Vagina (tissue), 2 donors: ENCODE measurements around the gene OR2T8. TPM values are rescaled to one million over a fixed set of nuclear protein-coding genes. Genes with fewer than 3 reads are reported as not detected.

Source experiments
- DNase-seq, 2 donors: peaks; one replicate each; pipeline ENCODE4 v3.0.0-alpha.2; 2017; ENCODE audit errors: extremely low spot score in 2 of 2
- H3K27ac ChIP-seq: fragments of 200-600 bp; sonication (generic); one replicate; pipeline ENCODE4 v1.5.1; 2019
- H3K27me3 ChIP-seq: fragments of 200-600 bp; sonication (generic); one replicate; pipeline ENCODE4 v1.5.1; 2019
- H3K36me3 ChIP-seq, 2 donors: fragments of 200-600 bp; sonication (generic); one replicate each; pipeline ENCODE4 v1.5.1; 2017 to 2019
- H3K4me1 ChIP-seq: fragments of 200-600 bp; sonication (generic); one replicate; pipeline ENCODE4 v1.5.1; 2019
- H3K4me3 ChIP-seq, 2 donors: fragments of 200-600 bp; sonication (generic); 1 replicate in 1 of 2; 2 replicates in 1 of 2; pipeline ENCODE4 v1.5.1; 2016 to 2019
- H3K9me3 ChIP-seq: fragments of 200-600 bp; sonication (generic); one replicate; pipeline ENCODE4 v1.5.1; 2019
- POLR2A ChIP-seq, 2 donors: fragments of 450-650 bp; IDR thresholded peaks; one replicate each; pipeline ENCODE4 v1.6.1; 2017; ENCODE audit warnings: antibody characterized with exemption in 2 of 2, mild to moderate bottlenecking in 2 of 2, moderate library complexity in 2 of 2
- POLR2AphosphoS5 ChIP-seq, 2 donors: sonication (generic); formaldehyde crosslinking; IDR thresholded peaks; one replicate each; pipeline ENCODE4 v1.9.0; 2017; ENCODE audit warnings: antibody characterized with exemption in 2 of 2, mild to moderate bottlenecking in 2 of 2, low read depth in 1 of 2; ENCODE audit not compliant: insufficient read depth in 1 of 2
- intact Hi-C: fragments of 100-400 bp; cut with DNase I; formaldehyde crosslinking; loops from one replicate; pipeline ENCODE4 v1.15.1; 2023
- total RNA-seq: library from RNA; depleted of rRNA; stranded (reverse); fragments of >200 nt; gene quantifications from one replicate; pipeline ENCODE4 v1.2.3, GENCODE V29; 2016
- TF ChIP-seq, protein P1 (sequence below), 3 experiments: fragments of 450-650 bp in 2 of 3; fragments of 200-600 bp in 1 of 3; sonication (generic) in 1 of 3; IDR thresholded peaks; one replicate each; pipeline ENCODE4 v1.5.1; 2017 to 2019; ENCODE audit warnings: antibody characterized with exemption in 3 of 3, mild to moderate bottlenecking in 2 of 3, moderate library complexity in 2 of 3

The OR2T8 gene
- total RNA-seq, 1 donor from 2014 or later = 0.98 TPM

DNA sequence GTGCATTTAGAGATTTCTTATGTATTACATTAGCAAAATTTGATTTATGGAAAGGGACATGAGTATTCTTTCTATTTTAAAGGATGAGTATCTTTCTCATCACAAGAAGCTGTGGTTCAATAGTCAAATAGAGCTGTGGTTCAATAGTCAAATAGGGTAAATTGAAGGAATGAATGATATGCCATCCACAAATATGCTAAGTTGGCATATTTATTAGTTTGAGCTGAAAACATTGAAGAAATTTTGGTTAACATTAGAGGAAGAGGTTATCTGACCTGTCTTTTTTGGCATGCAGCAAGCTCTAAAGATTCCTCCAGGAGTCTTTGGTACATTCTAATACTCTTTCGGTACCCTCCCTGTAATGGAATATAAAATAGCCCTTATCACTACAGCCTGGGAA is 33.4 kb downstream of the OR2T8 start:
- no peaks in the 10 kb centered on the region for H3K4me1 ChIP-seq

DNA sequence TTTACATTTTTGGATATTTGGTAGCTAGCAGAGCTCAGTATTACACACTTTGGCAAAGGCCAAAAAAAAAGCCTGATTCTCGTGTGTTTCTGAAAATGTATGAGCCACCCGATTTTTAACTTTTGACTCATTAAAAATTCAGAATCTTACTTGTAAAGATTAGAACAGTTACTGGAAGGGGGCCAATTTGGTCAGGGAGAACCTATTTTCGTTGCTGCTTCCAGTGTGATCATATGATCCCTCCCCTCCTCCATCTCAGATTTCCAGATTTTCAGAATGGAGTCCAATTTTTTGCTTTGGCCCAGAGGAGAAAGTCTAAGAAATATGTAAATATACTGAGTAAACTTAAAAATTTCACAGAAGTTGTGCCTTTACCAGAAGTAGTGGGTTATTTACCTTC is 41.7 kb downstream of the OR2T8 start:
- no peaks in the 10 kb centered on the region for H3K36me3 ChIP-seq
- DNase-seq = no peak
- intact Hi-C loops = no loop called here
- no peaks in the 10 kb centered on the region for H3K27me3 ChIP-seq
- no peaks in the 10 kb centered on the region for H3K4me1 ChIP-seq
- no peak overlapping the region for H3K27ac ChIP-seq
- no peaks in the 10 kb centered on the region for H3K9me3 ChIP-seq
- TF ChIP-seq POLR2AphosphoS5 (IDR thresholded peaks at IDR 0.05; ENCODE audit: insufficient read depth in 1 of 2, low read depth in 1 of 2) (no peak), POLR2A (IDR thresholded peaks at IDR 0.05) (no peak)
- TF ChIP-seq, protein P1, sequence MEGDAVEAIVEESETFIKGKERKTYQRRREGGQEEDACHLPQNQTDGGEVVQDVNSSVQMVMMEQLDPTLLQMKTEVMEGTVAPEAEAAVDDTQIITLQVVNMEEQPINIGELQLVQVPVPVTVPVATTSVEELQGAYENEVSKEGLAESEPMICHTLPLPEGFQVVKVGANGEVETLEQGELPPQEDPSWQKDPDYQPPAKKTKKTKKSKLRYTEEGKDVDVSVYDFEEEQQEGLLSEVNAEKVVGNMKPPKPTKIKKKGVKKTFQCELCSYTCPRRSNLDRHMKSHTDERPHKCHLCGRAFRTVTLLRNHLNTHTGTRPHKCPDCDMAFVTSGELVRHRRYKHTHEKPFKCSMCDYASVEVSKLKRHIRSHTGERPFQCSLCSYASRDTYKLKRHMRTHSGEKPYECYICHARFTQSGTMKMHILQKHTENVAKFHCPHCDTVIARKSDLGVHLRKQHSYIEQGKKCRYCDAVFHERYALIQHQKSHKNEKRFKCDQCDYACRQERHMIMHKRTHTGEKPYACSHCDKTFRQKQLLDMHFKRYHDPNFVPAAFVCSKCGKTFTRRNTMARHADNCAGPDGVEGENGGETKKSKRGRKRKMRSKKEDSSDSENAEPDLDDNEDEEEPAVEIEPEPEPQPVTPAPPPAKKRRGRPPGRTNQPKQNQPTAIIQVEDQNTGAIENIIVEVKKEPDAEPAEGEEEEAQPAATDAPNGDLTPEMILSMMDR (IDR thresholded peaks at IDR 0.05) = no peak
- no peak overlapping the region for H3K4me3 ChIP-seq

More for the DNA sequence above, 33.4 kb downstream of the OR2T8 start:
- Histone ChIP-seq H3K9me3 (no peaks in the 10 kb centered on the region), H3K27ac (no peak overlapping the region), H3K4me3 (no peak overlapping the region), H3K27me3 (no peaks in the 10 kb centered on the region), H3K36me3 (no peaks in the 10 kb centered on the region)
- intact Hi-C loops = no loop called here
- DNase-seq = no peak
- TF ChIP-seq POLR2A (IDR thresholded peaks at IDR 0.05) = no peak
- no peak for TF ChIP-seq POLR2AphosphoS5 (IDR thresholded peaks at IDR 0.05; ENCODE audit: insufficient read depth in 1 of 2, low read depth in 1 of 2)
- TF ChIP-seq, protein P1 (IDR thresholded peaks at IDR 0.05) = no peak

DNA sequence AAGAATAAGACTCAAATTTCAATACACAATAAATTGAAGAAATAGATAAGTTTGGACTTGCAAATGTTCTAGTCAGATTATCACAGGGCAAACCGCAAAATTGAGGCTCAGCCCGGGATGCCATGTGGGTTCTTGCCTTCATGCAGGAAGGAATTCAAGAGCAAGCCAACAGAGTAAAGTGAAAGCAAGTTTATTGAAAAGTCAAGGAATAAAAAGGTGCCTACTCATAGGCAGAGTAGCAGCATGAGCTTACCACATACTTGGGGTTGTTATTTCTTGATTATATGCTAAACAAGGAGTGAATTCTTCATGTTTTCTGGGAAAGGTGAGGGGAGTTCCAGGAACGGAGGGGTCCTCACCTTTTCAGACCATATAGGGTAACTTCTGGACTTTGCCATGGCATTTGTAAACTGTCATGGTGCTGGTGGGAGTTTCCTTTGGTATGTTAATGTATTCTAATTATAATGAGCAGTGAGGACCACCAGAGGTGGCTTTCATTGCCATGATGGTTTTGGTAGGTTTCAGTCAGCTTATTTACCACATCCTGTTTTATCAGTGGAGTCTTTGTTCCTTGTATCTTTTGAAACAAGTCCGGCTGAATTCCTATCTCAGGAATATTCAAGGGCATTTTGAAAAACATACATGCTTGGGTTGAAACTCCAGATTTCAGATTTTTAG is 43.0 kb downstream of the OR2T8 start:
- H3K9me3 ChIP-seq = no peaks in the 10 kb centered on the region
- intact Hi-C loops = no loop called here
- no peaks in the 10 kb centered on the region for H3K4me1 ChIP-seq
- no peak for DNase-seq
- TF ChIP-seq POLR2A (IDR thresholded peaks at IDR 0.05) (no peak), POLR2AphosphoS5 (IDR thresholded peaks at IDR 0.05; ENCODE audit: insufficient read depth in 1 of 2, low read depth in 1 of 2) (no peak)
- H3K27ac ChIP-seq = no peak overlapping the region
- no peaks in the 10 kb centered on the region for H3K27me3 ChIP-seq
- no peaks in the 10 kb centered on the region for H3K36me3 ChIP-seq
- H3K4me3 ChIP-seq = no peak overlapping the region

DNA sequence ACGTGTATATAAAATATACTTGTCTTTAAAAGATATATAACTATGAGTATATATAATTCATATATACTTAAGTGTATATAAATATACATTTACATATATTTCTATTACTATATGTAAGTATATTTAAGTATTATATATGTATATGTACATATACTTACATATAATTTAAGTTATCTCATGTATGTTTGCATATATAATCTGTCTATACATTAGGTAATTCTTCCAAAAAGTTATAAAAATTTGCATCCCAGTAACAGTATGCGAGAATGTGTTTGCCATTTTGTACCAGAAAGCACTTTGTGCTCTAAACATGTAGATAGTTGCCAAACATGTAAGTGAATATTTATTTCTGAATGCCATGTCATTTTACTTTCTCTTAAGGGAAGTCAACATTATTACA is 44.9 kb downstream of the OR2T8 start, which contains the start of gene OR2AK2:
Gene OR2AK2 (plus strand): TSS at position 301 of the 400 bp plus-strand sequence. CDS start 144 bp downstream, outside the sequence.
- no peaks in the 10 kb centered on the region for H3K4me1 ChIP-seq
- TF ChIP-seq POLR2AphosphoS5 (IDR thresholded peaks at IDR 0.05; ENCODE audit: insufficient read depth in 1 of 2, low read depth in 1 of 2) (no peak), POLR2A (IDR thresholded peaks at IDR 0.05) (no peak)
- TF ChIP-seq, protein P1 (IDR thresholded peaks at IDR 0.05) = no peak
- intact Hi-C loops = no loop called here

DNA sequence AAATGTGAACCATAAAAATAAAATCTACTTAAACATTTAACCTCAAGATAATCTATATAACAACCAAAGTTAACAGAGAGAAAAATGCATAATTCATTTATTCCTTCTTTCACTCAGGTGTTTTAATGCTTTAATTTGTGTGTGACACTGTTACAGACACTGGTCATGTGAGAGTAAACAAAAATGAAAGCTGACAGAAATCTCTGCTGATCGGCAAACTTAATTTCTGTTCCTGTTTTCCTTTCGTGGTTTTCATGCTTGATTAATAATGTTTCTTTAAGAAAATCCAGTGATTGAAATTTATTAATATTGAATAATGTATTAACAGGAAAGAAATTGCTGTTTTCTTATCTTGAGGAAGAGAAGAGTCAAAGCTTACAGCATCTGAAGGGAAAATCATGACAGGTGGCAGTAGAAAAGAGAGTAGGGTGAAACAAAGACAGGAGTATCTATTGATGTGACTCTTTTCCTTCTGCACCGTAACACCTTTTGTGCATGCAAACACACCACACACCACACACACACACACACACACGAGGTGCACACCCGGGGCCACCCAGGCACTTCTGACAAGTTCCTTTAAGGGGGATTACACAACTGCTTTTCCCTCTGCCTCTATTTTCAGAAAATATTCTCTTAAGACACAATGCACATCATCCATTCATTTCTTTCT is 46.6 kb downstream of the OR2T8 start:
- H3K27ac ChIP-seq = no peak overlapping the region
- no peaks in the 10 kb centered on the region for H3K4me1 ChIP-seq
- TF ChIP-seq POLR2AphosphoS5 (IDR thresholded peaks at IDR 0.05; ENCODE audit: insufficient read depth in 1 of 2, low read depth in 1 of 2) (no peak), POLR2A (IDR thresholded peaks at IDR 0.05) (no peak)
- TF ChIP-seq, protein P1 (IDR thresholded peaks at IDR 0.05) = no peak
- H3K4me3 ChIP-seq = no peak overlapping the region
- intact Hi-C loops = no loop called here
- H3K9me3 ChIP-seq = no peaks in the 10 kb centered on the region
- no peaks in the 10 kb centered on the region for H3K36me3 ChIP-seq
- H3K27me3 ChIP-seq = no peaks in the 10 kb centered on the region
- no peak for DNase-seq

More for the DNA sequence above, 44.9 kb downstream of the OR2T8 start, which contains the start of gene OR2AK2:
- DNase-seq = no peak
- Histone ChIP-seq H3K9me3 (no peaks in the 10 kb centered on the region), H3K36me3 (no peaks in the 10 kb centered on the region), H3K27ac (no peak within 1 kb of the TSS), H3K4me3 (no peak within 1 kb of the TSS), H3K27me3 (no peaks in the 10 kb centered on the region)

Other genes starting within 250 kb of the OR2T8 start
- not detected for gene OR13G1, start 240.5 kb upstream of the OR2T8 start, total RNA-seq
- not detected for gene OR6F1, start 203.6 kb upstream of the OR2T8 start, total RNA-seq
- 1.5 TPM for gene OR14K1, start 181.6 kb upstream of the OR2T8 start, total RNA-seq
- gene OR14A2, start 172.1 kb upstream of the OR2T8 start, total RNA-seq = not detected
- gene OR1C1, start 159.7 kb upstream of the OR2T8 start, total RNA-seq = not detected
- gene OR14A16, start 96.1 kb upstream of the OR2T8 start, total RNA-seq = not detected
- gene OR11L1, start 78.4 kb upstream of the OR2T8 start, total RNA-seq = not detected
- gene TRIM58, start 63.1 kb upstream of the OR2T8 start, total RNA-seq = 4.7 TPM
- 3.9 TPM for gene OR2W3, start 24.7 kb upstream of the OR2T8 start, total RNA-seq
- gene OR2AJ1, start 4.6 kb downstream of the OR2T8 start, total RNA-seq = not detected
- gene OR2L8, start 28.6 kb downstream of the OR2T8 start, total RNA-seq = not detected
- not detected for gene OR2AK2, start 45.0 kb downstream of the OR2T8 start, total RNA-seq
- gene OR2L5, start 93.4 kb downstream of the OR2T8 start, total RNA-seq = not detected
- gene OR2L2, start 109.8 kb downstream of the OR2T8 start, total RNA-seq = 0.25 TPM
- not detected for gene OR2L3, start 126.6 kb downstream of the OR2T8 start, total RNA-seq
- not detected for gene OR2L13, start 174.9 kb downstream of the OR2T8 start, total RNA-seq
- gene OR2M5, start 224.9 kb downstream of the OR2T8 start, total RNA-seq = not detected